Keratinocyte (primary cell): ENCODE results near the gene FRMD4B. TPM values are rescaled to one million over a fixed set of nuclear protein-coding genes. Genes with fewer than 3 reads are reported as not detected.
"Not testable (repeated sequence)": the region's sequence is repeated elsewhere in the genome, so short reads cannot be mapped to it uniquely, and the experiment has no call there.

ENCODE experiments used
- DNase-seq: peaks from one replicate; pipeline ENCODE4 v3.0.0-alpha.2; 2011; ENCODE audit warnings: low read depth, missing footprints, low spot score
- FAIRE-seq: peaks from 2 replicates; lab custom pipeline; 2011; peaks lifted over from hg19 to GRCh38; lab: Jason Lieb, UNC
- H2AFZ ChIP-seq: 2 replicates; pipeline ENCODE4 v1.6.0; 2012; ENCODE audit warnings: low read length, control low read depth, inconsistent platforms; ENCODE audit not compliant: control insufficient read depth
- H3K27ac ChIP-seq: 2 replicates; pipeline ENCODE4 v1.5.1; 2011; ENCODE audit warnings: low read length; ENCODE audit not compliant: control insufficient read depth, insufficient read depth
- H3K27me3 ChIP-seq: 3 replicates; pipeline ENCODE4 v1.6.0; 2011; ENCODE audit warnings: low read length; ENCODE audit not compliant: control insufficient read depth, insufficient read depth; ENCODE audit errors: extremely low read depth
- H3K36me3 ChIP-seq, 2 experiments: 2 replicates in 1 of 2; 3 replicates in 1 of 2; pipeline ENCODE4 v1.5.1; 2011; ENCODE audit warnings: low read length in 2 of 2, mild to moderate bottlenecking in 1 of 2; ENCODE audit not compliant: control insufficient read depth in 2 of 2, insufficient read depth in 2 of 2; ENCODE audit errors: extremely low read depth in 1 of 2
- H3K4me1 ChIP-seq: 3 replicates; pipeline ENCODE4 v1.5.1; 2011; ENCODE audit warnings: low read length; ENCODE audit not compliant: control insufficient read depth, insufficient read depth; ENCODE audit errors: extremely low read depth
- H3K4me2 ChIP-seq: 3 replicates; pipeline ENCODE4 v1.6.0; 2011; ENCODE audit warnings: low read depth, low read length; ENCODE audit not compliant: control insufficient read depth, insufficient read depth; ENCODE audit errors: extremely low read depth
- H3K4me3 ChIP-seq, 3 experiments: fragments of 200-600 bp in 1 of 3; sonication (generic) in 1 of 3; 2 replicates in 2 of 3; 3 replicates in 1 of 3; pipeline ENCODE4 v1.5.1; 2011 to 2016; ENCODE audit warnings: low read length in 3 of 3, mild to moderate bottlenecking in 3 of 3, control low read depth in 2 of 3, inconsistent platforms in 1 of 3, low read depth in 1 of 3, mixed read lengths in 1 of 3, mixed run types in 1 of 3, moderate library complexity in 1 of 3; ENCODE audit not compliant: control insufficient read depth in 2 of 3, insufficient read depth in 2 of 3; ENCODE audit errors: extremely low read depth in 1 of 3
- H3K79me2 ChIP-seq: 2 replicates; pipeline ENCODE4 v1.6.0; 2012; ENCODE audit warnings: low read length; ENCODE audit not compliant: control insufficient read depth, insufficient read depth
- H3K9ac ChIP-seq: 3 replicates; pipeline ENCODE4 v1.6.0; 2011; ENCODE audit warnings: low read length; ENCODE audit not compliant: control insufficient read depth, insufficient read depth; ENCODE audit errors: extremely low read depth
- H3K9me1 ChIP-seq: 3 replicates; pipeline ENCODE4 v1.6.0; 2011; ENCODE audit warnings: low read length; ENCODE audit not compliant: control insufficient read depth, insufficient read depth; ENCODE audit errors: extremely low read depth
- H3K9me3 ChIP-seq: 2 replicates; pipeline ENCODE4 v1.5.1; 2012; ENCODE audit warnings: low read depth, low read length; ENCODE audit not compliant: control insufficient read depth
- H4K20me1 ChIP-seq: 3 replicates; pipeline ENCODE4 v1.6.0; 2011; ENCODE audit warnings: low read length; ENCODE audit not compliant: control insufficient read depth, insufficient read depth; ENCODE audit errors: extremely low read depth
- EZH2 ChIP-seq: IDR thresholded peaks from one replicate; pipeline ENCODE4 v1.6.1; 2012; ENCODE audit warnings: inconsistent platforms, mild to moderate bottlenecking, low read length, moderate library complexity
- dilution Hi-C: fragments of 300-500 bp; cut with MboI; formaldehyde crosslinking; loops from one replicate; pipeline ENCODE4 v1.7.0; 2020; ENCODE audit warnings: low sequenced_read_pairs; ENCODE audit not compliant: extremely low pct_ligation_motif_present
- polyA plus RNA-seq, 5 experiments: library from polyadenylated mRNA; depleted of rRNA in 3 of 5; stranded (reverse) in 3 of 5; stranded (forward) in 1 of 5; unstranded in 1 of 5; fragments of >200 nt; gene quantifications; 1 replicate in 1 of 5; 2 replicates in 3 of 5; 3 replicates in 1 of 5; pipeline versions ENCODE4 v1.2.1 to v1.2.3, GENCODE V29; 2011 to 2012; ENCODE audit warnings: missing spikeins in 2 of 5, low read depth in 1 of 5, low replicate concordance in 1 of 5
- TF ChIP-seq, protein P1 (sequence below), 3 experiments: IDR thresholded peaks in 1 of 3; conservative IDR thresholded peaks in 1 of 3; optimal IDR thresholded peaks in 1 of 3; 2 replicates in 2 of 3; 3 replicates in 1 of 3; pipeline versions ENCODE3 to v1.5.1; 2011; ENCODE audit warnings: low read length in 3 of 3, mild to moderate bottlenecking in 3 of 3, moderate library complexity in 2 of 3, control low read depth in 1 of 3, inconsistent platforms in 1 of 3; ENCODE audit not compliant: insufficient read depth in 2 of 3; ENCODE audit errors: extremely low read depth in 1 of 3

Gene FRMD4B
- polyA plus RNA-seq, 1 donor (not counting 4 experiments of a cell fraction or from before 2014, with no cell fraction given): 48.3 TPM

DNA sequence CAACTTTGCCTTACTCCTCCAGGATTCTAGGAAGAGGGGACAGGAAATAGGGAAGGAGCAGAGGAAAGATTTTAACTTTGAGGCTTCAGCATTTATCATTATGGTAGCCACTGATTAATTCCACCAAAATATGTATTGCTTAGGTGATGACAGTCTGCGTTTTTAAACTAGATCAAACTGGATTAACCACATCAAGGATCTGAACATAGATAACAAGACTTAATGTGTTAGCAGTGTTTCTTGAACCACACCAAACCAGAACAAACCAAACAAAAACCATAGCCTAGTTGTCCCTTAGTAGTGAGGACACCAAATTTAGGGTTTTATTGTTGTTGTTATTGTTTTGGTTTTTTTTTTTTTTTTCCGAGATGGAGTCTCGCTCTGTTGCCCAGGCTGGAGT lies 150.0 kb downstream of the FRMD4B start:
- Histone ChIP-seq H3K4me2 (no peak overlapping the region), H2AFZ (no peak overlapping the region), H3K79me2 (no peaks in the 10 kb centered on the region), H4K20me1 (no peaks in the 10 kb centered on the region), H3K4me1 (peaks cover 15% of the 10 kb centered on the region), H3K27ac (no peak overlapping the region), H3K9me3 (no peaks in the 10 kb centered on the region), H3K9ac (no peak overlapping the region), H3K9me1 (no peaks in the 10 kb centered on the region), H3K36me3 (peaks cover 0 to 6% of the 10 kb centered on the region in 2 experiments), H3K4me3 (no peak overlapping the region), H3K27me3 (no peaks in the 10 kb centered on the region)
- no peak for DNase-seq
- TF ChIP-seq, protein P1, sequence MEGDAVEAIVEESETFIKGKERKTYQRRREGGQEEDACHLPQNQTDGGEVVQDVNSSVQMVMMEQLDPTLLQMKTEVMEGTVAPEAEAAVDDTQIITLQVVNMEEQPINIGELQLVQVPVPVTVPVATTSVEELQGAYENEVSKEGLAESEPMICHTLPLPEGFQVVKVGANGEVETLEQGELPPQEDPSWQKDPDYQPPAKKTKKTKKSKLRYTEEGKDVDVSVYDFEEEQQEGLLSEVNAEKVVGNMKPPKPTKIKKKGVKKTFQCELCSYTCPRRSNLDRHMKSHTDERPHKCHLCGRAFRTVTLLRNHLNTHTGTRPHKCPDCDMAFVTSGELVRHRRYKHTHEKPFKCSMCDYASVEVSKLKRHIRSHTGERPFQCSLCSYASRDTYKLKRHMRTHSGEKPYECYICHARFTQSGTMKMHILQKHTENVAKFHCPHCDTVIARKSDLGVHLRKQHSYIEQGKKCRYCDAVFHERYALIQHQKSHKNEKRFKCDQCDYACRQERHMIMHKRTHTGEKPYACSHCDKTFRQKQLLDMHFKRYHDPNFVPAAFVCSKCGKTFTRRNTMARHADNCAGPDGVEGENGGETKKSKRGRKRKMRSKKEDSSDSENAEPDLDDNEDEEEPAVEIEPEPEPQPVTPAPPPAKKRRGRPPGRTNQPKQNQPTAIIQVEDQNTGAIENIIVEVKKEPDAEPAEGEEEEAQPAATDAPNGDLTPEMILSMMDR (optimal IDR thresholded peaks at IDR 0.05 in 1 of 3, IDR thresholded peaks at IDR 0.05 in 1 of 3, conservative IDR thresholded peaks at IDR 0.05 in 1 of 3; ENCODE audit: extremely low read depth in 1 of 3, insufficient read depth in 2 of 3, low read length in 3 of 3): no peak
- TF ChIP-seq EZH2: no peak
- dilution Hi-C loops: no loop called here
- no peak for FAIRE-seq

DNA sequence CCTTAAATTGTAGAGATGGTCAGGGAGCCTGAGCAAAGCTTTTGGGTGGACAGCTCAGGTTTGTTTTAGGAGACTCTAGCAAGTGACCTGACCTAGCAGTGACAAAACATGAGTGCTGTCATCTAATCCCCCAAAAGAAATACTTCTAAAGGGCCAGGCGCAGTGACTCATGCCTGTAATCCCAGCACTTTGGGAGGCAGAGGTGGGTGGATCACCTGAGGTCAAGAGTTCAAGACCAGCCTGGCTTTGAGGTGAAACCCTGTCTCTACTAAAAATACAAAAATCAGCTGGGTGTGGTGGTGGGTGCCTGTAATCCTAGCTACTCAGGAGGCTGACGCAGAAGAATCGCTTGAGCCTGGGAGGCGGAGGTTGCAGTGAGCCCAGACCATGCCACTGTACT lies 150.7 kb downstream of the FRMD4B start:
- peaks cover 15% of the 10 kb centered on the region for H3K4me1 ChIP-seq
- H2AFZ ChIP-seq, dilution Hi-C loops, H3K36me3 ChIP-seq, DNase-seq, FAIRE-seq, H3K9me1 ChIP-seq, H3K27ac ChIP-seq, H3K4me3 ChIP-seq, H3K27me3 ChIP-seq, H3K9ac ChIP-seq, H4K20me1 ChIP-seq, H3K79me2 ChIP-seq, H3K4me2 ChIP-seq, H3K9me3 ChIP-seq: not testable (repeated sequence)

DNA sequence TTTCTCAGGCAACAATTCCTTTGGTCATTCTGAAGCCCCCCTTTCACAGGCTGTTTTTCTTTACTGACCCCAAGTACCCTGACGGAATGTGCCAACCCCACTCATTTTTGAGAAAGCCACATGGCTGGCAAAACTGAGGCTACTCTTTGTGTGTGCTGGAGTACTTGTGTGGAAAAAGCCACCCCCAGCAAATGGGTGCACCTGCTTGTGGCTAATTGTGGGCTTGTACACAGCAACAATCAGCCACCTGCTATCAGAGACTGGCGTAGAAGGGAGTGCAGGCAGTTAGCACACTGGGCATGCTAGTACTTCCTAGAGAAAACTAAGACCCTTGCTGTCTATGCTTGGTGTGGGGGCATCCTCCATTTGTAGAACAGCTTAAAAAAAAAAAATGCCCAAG lies 153.4 kb downstream of the FRMD4B start:
- Histone ChIP-seq H3K36me3 (peaks cover 0 to 3% of the 10 kb centered on the region in 2 experiments), H4K20me1 (no peaks in the 10 kb centered on the region), H3K4me2 (no peak overlapping the region), H3K4me3 (no peak overlapping the region), H3K27me3 (no peaks in the 10 kb centered on the region), H3K79me2 (no peaks in the 10 kb centered on the region), H3K9me1 (no peaks in the 10 kb centered on the region), H3K4me1 (peaks cover 15% of the 10 kb centered on the region), H2AFZ (no peak overlapping the region), H3K9ac (no peak overlapping the region), H3K27ac (no peak overlapping the region), H3K9me3 (no peaks in the 10 kb centered on the region)
- DNase-seq: no peak
- FAIRE-seq: no peak
- dilution Hi-C loops: no loop called here
- TF ChIP-seq, protein P1 (optimal IDR thresholded peaks at IDR 0.05 in 1 of 3, IDR thresholded peaks at IDR 0.05 in 1 of 3, conservative IDR thresholded peaks at IDR 0.05 in 1 of 3; ENCODE audit: extremely low read depth in 1 of 3, insufficient read depth in 2 of 3, low read length in 3 of 3): no peak
- TF ChIP-seq EZH2: no peak
